ENCODE data around the gene RAB23.

The RAB23 gene

GRCh38 chr6:57216235-57217101, 5.6 kb downstream of the RAB23 start:
- TF ChIP-seq GATA3 (IDR thresholded peaks at IDR 0.05; ENCODE audit: low read depth, low read length) (no peak), GATA2 (IDR thresholded peaks at IDR 0.05; ENCODE audit: low read depth, low read length) (no peak)

GRCh38 chr6:57215260-57215659, 6.8 kb downstream of the RAB23 start:
- no peak for TF ChIP-seq GATA3 (IDR thresholded peaks at IDR 0.05; ENCODE audit: low read depth, low read length)
- no peak for TF ChIP-seq GATA2 (IDR thresholded peaks at IDR 0.05; ENCODE audit: low read depth, low read length)

GRCh38 chr6:57210060-57210459, 12.0 kb downstream of the RAB23 start:
- TF ChIP-seq GATA3 (IDR thresholded peaks at IDR 0.05; ENCODE audit: low read depth, low read length) = no peak
- no peak for TF ChIP-seq GATA2 (IDR thresholded peaks at IDR 0.05; ENCODE audit: low read depth, low read length)

- no peak for TF ChIP-seq GATA2 (IDR thresholded peaks at IDR 0.05; ENCODE audit: low read depth, low read length)
- TF ChIP-seq GATA3 (IDR thresholded peaks at IDR 0.05; ENCODE audit: low read depth, low read length) = no peak
Measured at GRCh38 chr6:57209030-57209429, 13.1 kb downstream of the RAB23 start.

DNA sequence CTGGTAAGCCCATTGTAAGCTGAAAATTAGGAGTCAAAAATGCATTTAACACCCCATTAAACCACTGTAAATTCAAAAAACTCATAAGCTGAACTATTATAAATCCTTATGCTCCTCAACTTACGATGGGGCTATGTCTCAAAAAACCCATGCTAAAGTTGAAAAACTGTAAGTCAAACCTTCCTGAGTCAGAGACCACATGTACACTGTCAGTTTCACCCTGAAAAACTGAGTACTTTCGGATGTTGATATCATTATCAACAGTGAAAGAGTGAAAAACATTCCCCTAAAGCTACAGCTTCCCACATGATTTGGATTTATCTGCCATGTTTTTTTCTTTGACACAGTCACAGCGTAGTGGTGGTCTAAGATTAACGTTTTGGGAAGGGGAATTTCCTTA, 14.2 kb downstream of the RAB23 start:
- TF ChIP-seq GATA3 (IDR thresholded peaks at IDR 0.05; ENCODE audit: low read depth, low read length) = no peak
- no peak for TF ChIP-seq GATA2 (IDR thresholded peaks at IDR 0.05; ENCODE audit: low read depth, low read length)

- TF ChIP-seq GATA3 (IDR thresholded peaks at IDR 0.05; ENCODE audit: low read depth, low read length) (no peak), GATA2 (IDR thresholded peaks at IDR 0.05; ENCODE audit: low read depth, low read length) (no peak)
Measured at GRCh38 chr6:57207141-57207540, 15.0 kb downstream of the RAB23 start.

GRCh38 chr6:57205550-57206328, 16.4 kb downstream of the RAB23 start:
- TF ChIP-seq GATA3 (IDR thresholded peaks at IDR 0.05; ENCODE audit: low read depth, low read length) (no peak), GATA2 (IDR thresholded peaks at IDR 0.05; ENCODE audit: low read depth, low read length) (no peak)

- TF ChIP-seq GATA2 (IDR thresholded peaks at IDR 0.05; ENCODE audit: low read depth, low read length) = no peak
- no peak for TF ChIP-seq GATA3 (IDR thresholded peaks at IDR 0.05; ENCODE audit: low read depth, low read length)
Measured at GRCh38 chr6:57201718-57202117, 20.4 kb downstream of the RAB23 start.

DNA sequence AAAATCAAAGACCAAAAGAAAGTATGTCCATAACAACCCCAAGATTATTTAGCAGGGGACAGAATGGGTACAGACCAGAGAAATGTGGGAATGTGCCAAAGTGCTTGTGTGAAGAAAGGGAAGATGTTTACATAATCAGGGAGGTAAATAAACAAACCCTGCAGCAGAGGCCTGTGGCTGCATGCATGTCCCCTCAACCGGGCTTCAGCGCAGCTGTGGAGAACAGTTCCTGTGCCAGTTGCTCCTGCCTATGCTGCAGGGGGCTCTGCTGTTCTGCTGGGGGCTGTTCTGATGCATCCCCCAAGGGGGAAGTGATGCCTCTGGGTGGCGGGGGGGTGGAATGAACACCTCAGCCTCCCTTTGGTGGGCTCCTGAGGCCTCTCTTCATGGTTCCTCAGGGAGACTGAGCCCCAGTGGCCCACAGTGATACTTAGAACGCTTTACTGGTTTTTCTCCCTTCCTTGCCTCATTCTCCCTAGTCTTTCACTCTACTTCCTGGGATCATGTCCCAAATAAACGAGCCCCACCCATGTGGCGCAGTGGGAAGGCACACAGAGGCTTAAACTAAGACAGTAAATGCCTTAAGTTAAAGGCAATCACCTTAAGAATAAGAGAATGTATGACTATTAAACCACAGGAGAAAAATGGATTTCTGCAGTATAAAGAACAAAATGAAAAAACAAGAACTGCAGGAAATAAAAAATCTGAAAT, 23.0 kb downstream of the RAB23 start:
- TF ChIP-seq GATA3 (IDR thresholded peaks at IDR 0.05; ENCODE audit: low read depth, low read length) = no peak
- TF ChIP-seq GATA2 (IDR thresholded peaks at IDR 0.05; ENCODE audit: low read depth, low read length) = no peak

DNA sequence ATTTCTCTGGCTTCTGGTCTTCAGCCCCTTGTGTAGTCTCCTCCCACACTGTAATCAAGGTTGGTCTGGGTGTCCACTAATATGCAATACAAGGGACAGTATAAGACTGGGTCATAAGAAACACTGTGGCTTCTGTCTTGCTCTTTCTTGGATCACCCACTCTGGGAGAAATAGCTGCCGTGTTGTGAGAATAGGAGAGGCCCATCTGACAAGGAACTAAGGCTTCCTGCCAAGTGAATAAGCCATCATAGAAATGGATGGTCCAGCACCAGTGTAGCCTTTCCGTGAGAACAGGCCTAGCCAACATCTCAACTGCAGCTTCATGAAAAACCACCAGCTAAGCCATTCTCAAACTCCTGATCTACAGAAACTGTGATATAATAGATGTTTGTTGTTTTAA, 26.6 kb downstream of the RAB23 start:
- no peak for TF ChIP-seq GATA3 (IDR thresholded peaks at IDR 0.05; ENCODE audit: low read depth, low read length)
- TF ChIP-seq GATA2 (IDR thresholded peaks at IDR 0.05; ENCODE audit: low read depth, low read length) = no peak

DNA sequence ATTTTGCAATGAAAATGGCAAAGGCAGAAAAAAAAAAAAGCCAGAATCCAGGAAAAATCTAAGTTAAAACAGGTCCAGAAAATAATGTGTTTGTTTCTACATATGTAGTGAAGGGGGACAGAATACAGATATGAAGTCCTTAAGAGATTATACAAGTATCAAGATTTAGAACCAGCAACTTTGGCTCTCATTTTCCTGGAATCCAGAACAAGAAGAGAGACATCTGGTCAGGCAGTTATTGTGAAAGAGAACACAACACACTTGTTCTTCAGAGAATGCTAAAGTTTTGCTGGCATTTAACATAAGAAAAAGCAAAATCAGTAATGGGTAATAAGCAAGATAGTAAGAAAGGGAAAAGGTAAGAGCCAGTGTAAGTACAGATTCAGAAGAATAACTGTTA, 28.9 kb downstream of the RAB23 start:
- TF ChIP-seq GATA3 (IDR thresholded peaks at IDR 0.05; ENCODE audit: low read depth, low read length) (no peak), GATA2 (IDR thresholded peaks at IDR 0.05; ENCODE audit: low read depth, low read length) (no peak)

GRCh38 chr6:57190140-57190539, 32.0 kb downstream of the RAB23 start:
- TF ChIP-seq GATA2 (IDR thresholded peaks at IDR 0.05; ENCODE audit: low read depth, low read length) = no peak
- TF ChIP-seq GATA3 (IDR thresholded peaks at IDR 0.05; ENCODE audit: low read depth, low read length) = no peak

- TF ChIP-seq GATA2 (IDR thresholded peaks at IDR 0.05; ENCODE audit: low read depth, low read length) = no peak
- no peak for TF ChIP-seq GATA3 (IDR thresholded peaks at IDR 0.05; ENCODE audit: low read depth, low read length)
Measured at GRCh38 chr6:57183336-57183735, 38.8 kb downstream of the RAB23 start.

DNA sequence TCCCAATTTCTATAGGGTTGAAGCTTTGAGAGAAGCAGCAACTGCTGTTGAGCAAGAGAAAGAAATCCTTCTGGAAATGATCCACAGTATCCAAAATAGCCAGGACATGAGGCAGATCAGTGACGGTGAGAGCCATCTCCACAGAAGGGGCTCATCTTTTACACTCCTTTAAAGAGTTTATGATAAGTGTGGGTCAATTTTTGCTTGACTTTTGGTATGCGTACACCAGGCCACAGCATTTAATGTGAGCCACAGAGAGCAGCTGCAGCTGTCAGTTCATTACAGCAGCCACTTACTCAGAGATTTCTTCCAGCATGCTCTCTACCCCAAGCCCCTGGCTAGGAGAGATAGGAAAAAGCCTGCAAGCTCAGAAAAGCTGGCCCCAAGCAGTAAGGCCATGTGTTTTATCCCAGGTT, 40.1 kb downstream of the RAB23 start:
- TF ChIP-seq GATA2 (IDR thresholded peaks at IDR 0.05; ENCODE audit: low read depth, low read length) = no peak

All from SH-SY5Y (cell line).